Loucy (cell line): ENCODE data around the gene ZBTB16.

Experiments
- CTCF ChIP-seq: fragments of 200-600 bp; sonication (generic); conservative IDR thresholded peaks from 2 replicates; pipeline ENCODE4 v1.5.1; 2014; ENCODE audit warnings: mild to moderate bottlenecking, antibody characterized with exemption, low read length
- EZH2phosphoT487 ChIP-seq: fragments of 200-600 bp; IDR thresholded peaks from 2 replicates; pipeline ENCODE4 v1.6.1; 2018; ENCODE audit warnings: antibody characterized with exemption, mild to moderate bottlenecking, moderate library complexity, borderline replicate concordance

- TF ChIP-seq CTCF (no peak), EZH2phosphoT487 (no peak)
Observed at GRCh38 chr11:114082415-114082748, 22.9 kb downstream of the ZBTB16 start.
